IPS-15b (cell line): ENCODE measurements around the gene ANP32B.
A peak's percentile ranks its signal among the peaks of the same experiment; 100 is the strongest.
"Not testable (repeated sequence)": the region's sequence is repeated elsewhere in the genome, so short reads cannot be mapped to it uniquely, and the experiment has no call there.

Experiments
- H3K27me3 ChIP-seq: one replicate; pipeline ENCODE4 v1.6.1; 2013; ENCODE audit warnings: low read length; ENCODE audit not compliant: control insufficient read depth, insufficient read depth
- H3K36me3 ChIP-seq: one replicate; pipeline ENCODE4 v1.6.1; 2013; ENCODE audit warnings: low read length; ENCODE audit not compliant: control insufficient read depth, insufficient read depth
- H3K4me1 ChIP-seq: one replicate; pipeline ENCODE4 v1.6.1; 2013; ENCODE audit warnings: mild to moderate bottlenecking, low read length; ENCODE audit not compliant: control insufficient read depth, insufficient read depth
- H3K4me3 ChIP-seq: one replicate; pipeline ENCODE4 v1.5.1; 2013; ENCODE audit warnings: low read depth, low read length
- H3K9ac ChIP-seq: one replicate; pipeline ENCODE4 v1.6.1; 2013; ENCODE audit warnings: low read depth, mild to moderate bottlenecking, low read length
- H3K9me3 ChIP-seq: one replicate; pipeline ENCODE4 v1.6.1; 2013; ENCODE audit warnings: mild to moderate bottlenecking, low read length; ENCODE audit not compliant: control insufficient read depth, insufficient read depth

Gene ANP32B

DNA sequence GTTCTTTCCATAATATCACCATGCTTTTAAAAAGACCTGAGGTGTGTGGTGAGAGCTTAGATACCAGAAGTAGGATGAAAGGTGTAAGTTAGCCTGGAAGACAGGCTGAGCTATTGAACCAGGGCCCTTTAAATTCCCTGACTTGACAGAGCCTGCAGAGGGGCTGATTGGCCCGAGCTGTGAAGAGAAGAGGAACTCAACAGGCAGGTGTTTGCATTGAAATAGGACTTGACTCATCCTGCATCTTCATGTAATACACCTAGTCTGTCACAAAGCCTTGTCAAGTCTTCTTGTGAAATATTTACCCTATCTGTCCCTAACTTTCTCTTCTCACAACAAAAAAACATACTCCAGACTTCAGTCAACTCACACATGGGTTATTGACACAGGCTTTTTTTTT, 16.6 kb upstream of the ANP32B start:
- Histone ChIP-seq H3K9ac (no peak overlapping the region), H3K4me3 (no peak overlapping the region), H3K4me1 (no peaks in the 10 kb centered on the region), H3K27me3 (peaks cover 31% of the 10 kb centered on the region), H3K9me3 (no peaks in the 10 kb centered on the region), H3K36me3 (no peaks in the 10 kb centered on the region)

DNA sequence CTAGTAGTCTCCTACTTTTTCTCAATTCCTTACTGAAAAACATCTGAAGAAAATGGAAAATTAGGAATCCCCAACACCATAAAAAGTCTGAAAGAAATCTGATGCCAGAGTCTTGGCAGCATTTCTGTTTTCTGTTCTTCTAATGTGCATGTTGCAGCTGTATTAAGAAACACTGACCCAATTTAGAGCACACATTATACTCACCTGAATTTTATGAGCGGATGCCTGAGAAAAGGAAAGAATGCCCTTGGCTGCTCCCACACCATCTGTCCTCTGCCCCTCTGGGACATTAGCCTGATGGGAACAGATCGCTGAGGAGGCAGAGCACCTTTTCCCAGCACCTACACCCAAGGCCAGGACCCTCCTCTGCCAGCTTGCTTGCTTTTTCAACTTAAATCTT, 14.1 kb upstream of the ANP32B start:
- Histone ChIP-seq H3K4me3 (no peak overlapping the region), H3K9me3 (no peaks in the 10 kb centered on the region), H3K4me1 (no peaks in the 10 kb centered on the region), H3K27me3 (peaks cover 46% of the 10 kb centered on the region), H3K9ac (no peak overlapping the region), H3K36me3 (no peaks in the 10 kb centered on the region)

DNA sequence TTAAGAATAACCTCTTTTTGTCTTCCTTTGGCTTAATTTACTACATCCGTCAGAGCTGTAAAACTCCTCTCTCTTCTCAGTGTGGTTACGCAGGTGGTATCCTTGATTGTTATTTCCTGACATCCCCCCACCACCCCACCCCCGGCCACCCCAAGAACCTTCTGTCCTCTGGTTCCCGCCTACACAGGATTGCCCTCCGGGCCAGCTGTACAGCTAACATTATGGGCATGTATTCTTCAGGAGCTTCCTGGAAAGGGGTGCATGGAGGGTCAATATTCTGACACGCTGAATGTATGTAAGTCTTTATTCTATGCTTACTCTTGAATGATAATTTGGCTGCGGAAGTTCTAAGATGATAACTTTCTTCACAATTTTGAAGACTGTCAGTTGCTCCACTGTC, 13.0 kb upstream of the ANP32B start:
- no peak overlapping the region for H3K4me3 ChIP-seq
- no peaks in the 10 kb centered on the region for H3K36me3 ChIP-seq
- H3K9ac ChIP-seq = no peak overlapping the region
- peaks cover 46% of the 10 kb centered on the region for H3K27me3 ChIP-seq
- no peaks in the 10 kb centered on the region for H3K4me1 ChIP-seq
- H3K9me3 ChIP-seq = no peaks in the 10 kb centered on the region

DNA sequence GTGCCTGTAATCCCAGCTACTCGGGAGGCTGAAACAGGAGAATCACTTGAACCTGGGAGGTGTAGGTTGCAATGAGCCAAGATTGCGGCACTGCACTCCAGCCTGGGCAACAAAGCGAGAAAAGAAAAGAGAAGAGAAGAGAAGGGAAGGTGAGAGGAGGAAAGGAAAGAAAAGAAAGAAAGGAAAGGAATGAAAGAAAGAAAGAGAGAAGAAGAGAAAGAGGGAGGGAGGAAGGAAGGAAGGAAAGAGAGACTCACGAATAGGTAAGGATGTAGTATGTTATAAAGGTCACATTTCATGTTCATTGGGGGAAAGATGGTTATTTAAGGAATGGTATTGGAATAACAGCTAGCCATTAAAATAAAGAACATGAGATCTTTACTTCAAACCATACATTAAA, 10.4 kb upstream of the ANP32B start:
- Histone ChIP-seq H3K9me3 (no peaks in the 10 kb centered on the region), H3K9ac (no peak overlapping the region), H3K4me1 (no peaks in the 10 kb centered on the region), H3K4me3 (no peak overlapping the region), H3K27me3 (peaks cover 59% of the 10 kb centered on the region), H3K36me3 (no peaks in the 10 kb centered on the region)

GRCh38 chr9:97975376-97975775, 7.8 kb upstream of the ANP32B start:
- Histone ChIP-seq H3K9ac (no peak overlapping the region), H3K27me3 (peaks cover 78% of the 10 kb centered on the region), H3K9me3 (no peaks in the 10 kb centered on the region), H3K4me1 (no peaks in the 10 kb centered on the region), H3K4me3 (no peak overlapping the region), H3K36me3 (no peaks in the 10 kb centered on the region)

GRCh38 chr9:97976633-97977032, 6.5 kb upstream of the ANP32B start:
- H3K9me3 ChIP-seq, H3K36me3 ChIP-seq, H3K9ac ChIP-seq, H3K4me1 ChIP-seq, H3K4me3 ChIP-seq: not testable (repeated sequence)
- H3K27me3 ChIP-seq = peaks cover 87% of the 10 kb centered on the region

- Histone ChIP-seq H3K4me3 (peak overlapping the region; percentile 7), H3K9me3 (no peaks in the 10 kb centered on the region), H3K4me1 (no peaks in the 10 kb centered on the region), H3K27me3 (peaks cover 81% of the 10 kb centered on the region), H3K9ac (no peak overlapping the region), H3K36me3 (no peaks in the 10 kb centered on the region)
Measured at GRCh38 chr9:97978371-97979130, 4.6 kb upstream of the ANP32B start.

GRCh38 chr9:97979788-97980478, 3.2 kb upstream of the ANP32B start:
- H3K27me3 ChIP-seq = peaks cover 75% of the 10 kb centered on the region
- no peaks in the 10 kb centered on the region for H3K36me3 ChIP-seq
- H3K9me3 ChIP-seq = no peaks in the 10 kb centered on the region
- no peaks in the 10 kb centered on the region for H3K4me1 ChIP-seq
- no peak overlapping the region for H3K9ac ChIP-seq
- no peak overlapping the region for H3K4me3 ChIP-seq

DNA sequence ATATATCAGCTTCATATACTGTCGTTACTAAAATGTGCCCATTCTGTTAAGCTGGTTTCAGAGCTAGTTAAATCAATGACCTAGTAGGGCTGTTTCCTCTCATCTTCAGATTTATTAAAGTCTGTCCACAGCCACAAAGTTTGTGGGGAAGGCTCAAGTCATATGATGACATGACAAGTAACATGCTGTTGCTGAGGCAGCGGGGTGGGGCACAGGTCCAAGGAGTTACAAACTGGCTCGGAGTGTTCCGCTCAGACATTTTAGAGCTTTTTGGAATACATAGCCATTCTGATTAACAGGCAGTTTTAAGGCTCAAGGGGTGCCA, 2.7 kb upstream of the ANP32B start:
- H3K27me3 ChIP-seq = peaks cover 75% of the 10 kb centered on the region

GRCh38 chr9:97980918-97981845, 2.0 kb upstream of the ANP32B start:
- no peaks in the 10 kb centered on the region for H3K36me3 ChIP-seq
- H3K9me3 ChIP-seq = no peaks in the 10 kb centered on the region
- H3K4me1 ChIP-seq = no peaks in the 10 kb centered on the region
- no peak overlapping the region for H3K4me3 ChIP-seq
- H3K9ac ChIP-seq = no peak overlapping the region
- H3K27me3 ChIP-seq = peaks cover 78% of the 10 kb centered on the region

More for the DNA sequence above, 2.7 kb upstream of the ANP32B start:
- no peak overlapping the region for H3K4me3 ChIP-seq
- no peaks in the 10 kb centered on the region for H3K9me3 ChIP-seq
- no peaks in the 10 kb centered on the region for H3K4me1 ChIP-seq
- H3K36me3 ChIP-seq = no peaks in the 10 kb centered on the region
- no peak overlapping the region for H3K9ac ChIP-seq

- Histone ChIP-seq H3K9ac (no peak overlapping the region), H3K4me1 (no peaks in the 10 kb centered on the region), H3K4me3 (peak overlapping the region; percentile 30), H3K27me3 (peaks cover 78% of the 10 kb centered on the region), H3K36me3 (no peaks in the 10 kb centered on the region), H3K9me3 (no peaks in the 10 kb centered on the region)
Measured at GRCh38 chr9:97981846-97982682, 1.1 kb upstream of the ANP32B start.
